Heart left ventricle (tissue), 16 donors: ENCODE results near the gene PAWR. TPM values are rescaled to one million over a fixed set of nuclear protein-coding genes. Genes with fewer than 3 reads are reported as not detected.

Experiments
- ATAC-seq, 4 donors: fragments of 200-7000 bp; cut with Tn5 transposase; one replicate each; pipeline ENCODE4 v1.9.1; 2020 to 2022; ENCODE audit warnings: moderate library complexity in 4 of 4, mild to moderate bottlenecking in 3 of 4, moderate number of reproducible peaks in 1 of 4
- DNase-seq, 5 donors: peaks; one replicate each; pipeline ENCODE4 v3.0.0-alpha.2; 2020
- H3K27ac ChIP-seq, 12 donors: fragments of 200-600 bp; sonication (generic) in 4 of 12; one replicate each; pipeline versions ENCODE4 v1.5.0 to v1.8.0; 2016 to 2022; ENCODE audit warnings: mild to moderate bottlenecking in 2 of 12
- H3K27me3 ChIP-seq, 9 donors: fragments of 200-600 bp; sonication (generic) in 2 of 9; one replicate each; pipeline versions ENCODE4 v1.5.1 to v1.8.0; 2016 to 2022; ENCODE audit warnings: mild to moderate bottlenecking in 3 of 9
- H3K36me3 ChIP-seq, 9 donors: fragments of 200-600 bp; sonication (generic) in 2 of 9; one replicate each; pipeline versions ENCODE4 v1.5.0 to v1.8.0; 2018 to 2022; ENCODE audit warnings: mild to moderate bottlenecking in 2 of 9
- H3K4me1 ChIP-seq, 12 donors: fragments of 200-600 bp; sonication (generic) in 4 of 12; one replicate each; pipeline versions ENCODE4 v1.5.0 to v1.8.0; 2016 to 2022; ENCODE audit warnings: mild to moderate bottlenecking in 3 of 12
- H3K4me3 ChIP-seq, 12 donors: fragments of 200-600 bp; sonication (generic) in 4 of 12; one replicate each; pipeline versions ENCODE4 v1.5.0 to v1.8.0; 2017 to 2022; ENCODE audit warnings: mild to moderate bottlenecking in 9 of 12, moderate library complexity in 4 of 12
- H3K9me3 ChIP-seq, 12 donors: fragments of 200-600 bp; sonication (generic) in 4 of 12; one replicate each; pipeline versions ENCODE4 v1.5.0 to v1.8.0; 2016 to 2022; ENCODE audit warnings: mild to moderate bottlenecking in 1 of 12
- CTCF ChIP-seq, 12 donors: fragments of 200-600 bp; sonication (generic) in 4 of 12; IDR thresholded peaks; one replicate each; pipeline versions ENCODE4 v1.5.0 to v1.8.0; 2018 to 2022; ENCODE audit warnings: antibody characterized with exemption in 12 of 12, mild to moderate bottlenecking in 5 of 12
- POLR2A ChIP-seq, 2 donors: fragments of 450-650 bp; IDR thresholded peaks; one replicate each; pipeline ENCODE4 v1.6.1; 2017; ENCODE audit warnings: antibody characterized with exemption in 2 of 2, mild to moderate bottlenecking in 2 of 2, moderate library complexity in 2 of 2
- WGBS, 4 donors: extraction: QIAGEN DNeasy Blood & Tissue Kit in 2 of 4; methylation state at CpG; one replicate each; pipeline versions ENCODE4 v1.1.5 to v1.1.7; 2013 to 2018; 5-methylcytosine and 5-hydroxymethylcytosine counted together
- intact Hi-C, 10 donors: fragments of 100-400 bp; cut with DNase I; formaldehyde crosslinking; loops; one replicate each; pipeline versions ENCODE4 v1.11.1 to v1.14.2; 2022
- polyA plus RNA-seq, 2 donors: library from polyadenylated mRNA; stranded (reverse); fragments of 200-250 nt; gene quantifications; one replicate each; pipeline ENCODE4 v1.2.3, GENCODE V29; 2013
- total RNA-seq, 9 donors: library from RNA; depleted of rRNA in 2 of 9; stranded (reverse); fragments of >200 nt in 2 of 9; fragmentation: NEBNext Ultra II Directional in 3 of 9; extraction: Animal tissue kit (Norgen Biotek cat#: 25700) in 3 of 9; gene quantifications; one replicate each; pipeline versions ENCODE4 v1.1.0 to v1.2.4, GENCODE V29; 2016 to 2023
- donor health status: ischemic (EF 13 %, LVEDD 7.1; RV severe dilation, severe dysfunction).
- donor health status: healthy with polysubstance abuse.
- donor health status: DM: no; HTN: yes; CAD: no.
- donor health status: DM: no; HTN: no; CAD: no.
- donor health status: ischemic (EF 25% LVEDD 6.9; RV normal size, moderate dysfunction).
- donor health status: ischemic (EF 25% LVEDD 5.7; RV mildly dilated, moderate dysfunction).
- donor health status: healthy.
- donor health status: DM: yes; HTN: yes; CAD: no.
- donor health status: ischemic (EF 35%, LVEDD 5.7; RV mildly dilated, moderate dysfunction).
- donor health status: nonischemic (EF 11% LVEDD 7.7; RV severe dilation, severe dysfunction).
- donor health status: DM: yes; HTN: yes; CAD: no.
- donor health status: PGD.
- donor health status: ischemic (EF 29% LVEDD 5.4; RV normal size, mild dysfunction).
- donor health status: nonischemic (EF 23%, LVEDD 6.1; RV moderate dilation, normal function).

Gene PAWR
- total and polyA plus RNA-seq, 11 donors, result 4.8 to 29.0 (median 11.0) TPM

GRCh38 chr12:79590751-79591150, 100.0 kb downstream of the PAWR start:
- TF ChIP-seq POLR2A (IDR thresholded peaks at IDR 0.05), result no peak
- TF ChIP-seq CTCF (IDR thresholded peaks at IDR 0.05), result no peak
- intact Hi-C loops, result no loop called here
- Histone ChIP-seq H3K4me1 (no peaks in the 10 kb centered on the region), H3K27me3 (no peaks in the 10 kb centered on the region), H3K4me3 (no peak overlapping the region), H3K9me3 (no peaks in the 10 kb centered on the region), H3K27ac (no peak overlapping the region), H3K36me3 (peaks cover 0 to 6% (median 0%) of the 10 kb centered on the region in 9 donors)
- WGBS, 4 donors, result 95 to 99% (median 97%) methylated on average over 2 of the region's 2 CpGs
- no peak for ATAC-seq
- DNase-seq, result no peak

- Histone ChIP-seq H3K4me1 (no peaks in the 10 kb centered on the region), H3K9me3 (no peaks in the 10 kb centered on the region), H3K4me3 (no peak overlapping the region), H3K27ac (no peak overlapping the region), H3K27me3 (no peaks in the 10 kb centered on the region), H3K36me3 (peaks cover 0 to 5% (median 0%) of the 10 kb centered on the region in 9 donors)
- ATAC-seq (no peak), DNase-seq (no peak)
- no peak for TF ChIP-seq POLR2A (IDR thresholded peaks at IDR 0.05)
- no peak for TF ChIP-seq CTCF (IDR thresholded peaks at IDR 0.05)
- WGBS, 4 donors, result 77 to 89% (median 82%) methylated on average over 1 of the region's 1 CpG
- intact Hi-C loops, result no loop called here
Measured at GRCh38 chr12:79587368-79587767, 103.4 kb downstream of the PAWR start.

GRCh38 chr12:79585147-79585546, 105.6 kb downstream of the PAWR start:
- ATAC-seq, result no peak
- WGBS, 4 donors, result 91 to 100% (median 97%) methylated on average over 1 of the region's 1 CpG

GRCh38 chr12:79573820-79574219, 116.9 kb downstream of the PAWR start:
- DNase-seq (no peak), ATAC-seq (no peak)
- Histone ChIP-seq H3K36me3 (peaks cover 0 to 21% (median 0%) of the 10 kb centered on the region in 9 donors), H3K4me1 (no peaks in the 10 kb centered on the region), H3K9me3 (peaks cover 0 to 40% (median 10%) of the 10 kb centered on the region in 12 donors), H3K27ac (no peak overlapping the region), H3K4me3 (no peak overlapping the region), H3K27me3 (no peaks in the 10 kb centered on the region)
- intact Hi-C loops, result no loop called here
- 97 to 100% (median 98%) methylated on average over 13 to 22 of the region's 22 CpGs for WGBS, 4 donors
- TF ChIP-seq POLR2A (IDR thresholded peaks at IDR 0.05), result no peak

More at GRCh38 chr12:79585147-79585546, 105.6 kb downstream of the PAWR start:
- H3K9me3 ChIP-seq, result no peaks in the 10 kb centered on the region
- H3K27me3 ChIP-seq, result no peaks in the 10 kb centered on the region
- H3K4me3 ChIP-seq, result no peak overlapping the region
- no peaks in the 10 kb centered on the region for H3K36me3 ChIP-seq
- H3K4me1 ChIP-seq, result no peaks in the 10 kb centered on the region
- DNase-seq, result no peak
- no peak for TF ChIP-seq CTCF (IDR thresholded peaks at IDR 0.05)
- no peak for TF ChIP-seq POLR2A (IDR thresholded peaks at IDR 0.05)
- intact Hi-C loops, result no loop called here
- no peak overlapping the region for H3K27ac ChIP-seq

- peaks cover 0 to 19% (median 0%) of the 10 kb centered on the region in 9 donors for H3K36me3 ChIP-seq
- ATAC-seq (no peak), DNase-seq (no peak)
- WGBS, 4 donors, result 91 to 100% (median 97%) methylated on average over 2 to 3 of the region's 3 CpGs
- no peak overlapping the region for H3K4me3 ChIP-seq
- H3K9me3 ChIP-seq, result peaks cover 0 to 35% (median 10%) of the 10 kb centered on the region in 12 donors
- no peaks in the 10 kb centered on the region for H3K27me3 ChIP-seq
- H3K4me1 ChIP-seq, result no peaks in the 10 kb centered on the region
- H3K27ac ChIP-seq, result no peak overlapping the region
- intact Hi-C loops, result no loop called here
- TF ChIP-seq CTCF (IDR thresholded peaks at IDR 0.05) (no peak), POLR2A (IDR thresholded peaks at IDR 0.05) (no peak)
Measured at GRCh38 chr12:79569679-79570078, 121.1 kb downstream of the PAWR start.
